SH-SY5Y (cell line): ENCODE measurements around the gene C5.

ENCODE experiments used
- GATA2 ChIP-seq: IDR thresholded peaks from 2 replicates; pipeline ENCODE4 v1.6.1; 2011; ENCODE audit warnings: mild to moderate bottlenecking, low read depth, low read length
- GATA3 ChIP-seq: IDR thresholded peaks from 2 replicates; pipeline ENCODE4 v1.6.1; 2011; ENCODE audit warnings: low read depth, mild to moderate bottlenecking, low read length, moderate library complexity

- TF ChIP-seq GATA3 (no peak), GATA2 (no peak)
These were observed 98.0 kb downstream of the C5 start for GRCh38 chr9:120951960-120952618.
